Uterus (tissue), 2 donors: ENCODE measurements around the gene SMAD2.

Experiments used
- CTCF ChIP-seq, 4 experiments: fragments of 200-600 bp in 2 of 4; fragments of 450-650 bp in 2 of 4; sonication (generic) in 2 of 4; IDR thresholded peaks; one replicate each; pipeline ENCODE4 v1.5.1; 2016 to 2019; ENCODE audit warnings: antibody characterized with exemption in 4 of 4, mild to moderate bottlenecking in 2 of 4, moderate library complexity in 1 of 4
- POLR2A ChIP-seq, 2 donors: fragments of 450-650 bp; IDR thresholded peaks; one replicate each; pipeline ENCODE4 v1.6.1; 2016; ENCODE audit warnings: antibody characterized with exemption in 2 of 2, mild to moderate bottlenecking in 1 of 2, moderate library complexity in 1 of 2

- TF ChIP-seq CTCF (IDR thresholded peaks at IDR 0.05), result no peak
- TF ChIP-seq POLR2A (IDR thresholded peaks at IDR 0.05), result no peak
Measured at GRCh38 chr18:47781561-47781960, 148.9 kb downstream of the SMAD2 start.
